Measurements from ENCODE around the gene PRRG3. TPM values are rescaled to one million over a fixed set of nuclear protein-coding genes. Genes with fewer than 3 reads are reported as not detected.

Gene PRRG3
- total and polyA plus RNA-seq, 9 donors = 0.34 to 9.2 (median 2.7) TPM

DNA sequence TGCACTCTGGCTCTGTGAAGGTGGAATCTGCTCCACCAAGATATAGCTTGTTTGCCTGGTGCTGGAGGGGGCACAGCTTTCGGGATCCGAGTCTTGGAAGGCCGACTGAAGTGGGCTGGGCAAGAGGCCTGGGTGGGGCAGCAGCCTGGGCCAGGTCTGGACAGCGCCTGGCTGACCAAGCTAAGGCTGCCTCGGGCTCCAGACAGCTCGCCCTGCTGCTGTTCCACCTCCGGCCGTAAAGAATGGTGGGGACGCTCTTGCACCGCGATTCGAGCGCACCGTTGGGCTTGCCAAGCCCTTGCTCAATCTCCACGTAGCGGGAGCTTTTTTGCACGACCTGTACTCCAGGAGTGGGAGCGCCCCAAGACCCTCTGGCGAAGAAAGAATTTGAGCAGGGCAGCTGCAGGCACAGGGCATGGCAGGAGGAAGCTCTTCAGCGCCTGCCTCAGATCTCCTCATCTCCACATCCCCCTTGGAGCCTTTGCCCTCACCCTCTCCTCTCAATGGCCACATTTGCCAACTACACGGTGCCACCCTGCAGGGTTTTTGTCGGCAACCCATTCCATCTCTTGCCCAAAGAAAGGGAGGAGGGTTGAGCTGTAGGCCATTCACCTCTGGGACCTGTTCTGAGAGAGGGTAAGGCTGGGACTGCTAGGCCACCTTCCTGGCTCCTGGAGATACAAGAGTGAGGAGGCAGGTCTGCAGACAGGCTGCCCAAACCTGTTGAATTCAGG, 58.2 kb downstream of the PRRG3 start:
- H3K27me3 ChIP-seq = no peaks in the 10 kb centered on the region
- intact Hi-C loops (cut with DNase I) = no loop called here
- no peak overlapping the region for H3K4me3 ChIP-seq
- TF ChIP-seq EP300 (IDR thresholded peaks at IDR 0.05) = no peak
- TF ChIP-seq, protein P1, sequence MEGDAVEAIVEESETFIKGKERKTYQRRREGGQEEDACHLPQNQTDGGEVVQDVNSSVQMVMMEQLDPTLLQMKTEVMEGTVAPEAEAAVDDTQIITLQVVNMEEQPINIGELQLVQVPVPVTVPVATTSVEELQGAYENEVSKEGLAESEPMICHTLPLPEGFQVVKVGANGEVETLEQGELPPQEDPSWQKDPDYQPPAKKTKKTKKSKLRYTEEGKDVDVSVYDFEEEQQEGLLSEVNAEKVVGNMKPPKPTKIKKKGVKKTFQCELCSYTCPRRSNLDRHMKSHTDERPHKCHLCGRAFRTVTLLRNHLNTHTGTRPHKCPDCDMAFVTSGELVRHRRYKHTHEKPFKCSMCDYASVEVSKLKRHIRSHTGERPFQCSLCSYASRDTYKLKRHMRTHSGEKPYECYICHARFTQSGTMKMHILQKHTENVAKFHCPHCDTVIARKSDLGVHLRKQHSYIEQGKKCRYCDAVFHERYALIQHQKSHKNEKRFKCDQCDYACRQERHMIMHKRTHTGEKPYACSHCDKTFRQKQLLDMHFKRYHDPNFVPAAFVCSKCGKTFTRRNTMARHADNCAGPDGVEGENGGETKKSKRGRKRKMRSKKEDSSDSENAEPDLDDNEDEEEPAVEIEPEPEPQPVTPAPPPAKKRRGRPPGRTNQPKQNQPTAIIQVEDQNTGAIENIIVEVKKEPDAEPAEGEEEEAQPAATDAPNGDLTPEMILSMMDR (IDR thresholded peaks at IDR 0.05) = peak in 1 of 3 donors; percentile 59
- WGBS, 3 donors = 13 to 28% (median 15%) methylated on average over 22 of the region's 22 CpGs
- peak in 4 of 5 donors; percentile 23 to 52 (median 39) for DNase-seq
- no peaks in the 10 kb centered on the region for H3K9me3 ChIP-seq
- no peak overlapping the region for H3K27ac ChIP-seq
- H3K36me3 ChIP-seq = no peaks in the 10 kb centered on the region
- no peaks in the 10 kb centered on the region for H3K4me1 ChIP-seq (ENCODE audit: insufficient read depth)

DNA sequence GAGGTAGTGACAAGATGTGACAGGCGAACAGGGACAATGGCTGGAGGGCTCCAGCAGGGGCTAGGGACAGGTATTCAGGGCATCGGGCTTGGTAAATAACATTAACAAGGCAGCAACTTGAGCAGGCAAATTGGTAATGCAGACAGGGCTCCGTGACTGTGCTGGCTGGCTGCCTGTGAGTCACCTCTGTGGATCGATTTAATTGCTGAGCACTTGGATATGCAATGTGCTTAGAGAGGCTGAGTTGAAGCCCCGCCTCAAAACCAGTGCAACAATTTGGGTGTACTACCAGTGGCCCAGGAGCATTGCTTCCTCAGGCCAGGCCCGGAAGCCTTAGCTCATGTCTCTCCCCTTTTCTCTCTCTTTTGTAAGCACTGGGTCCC, 58.8 kb downstream of the PRRG3 start:
- no peak for DNase-seq
- H3K36me3 ChIP-seq = no peaks in the 10 kb centered on the region
- TF ChIP-seq, protein P1 (IDR thresholded peaks at IDR 0.05) = no peak
- TF ChIP-seq EP300 (IDR thresholded peaks at IDR 0.05) (no peak), POLR2A (IDR thresholded peaks at IDR 0.05) (no peak)
- no peaks in the 10 kb centered on the region for H3K4me1 ChIP-seq (ENCODE audit: insufficient read depth)
- no peaks in the 10 kb centered on the region for H3K27me3 ChIP-seq
- intact Hi-C loops (cut with DNase I) = no loop called here
- H3K9me3 ChIP-seq = no peaks in the 10 kb centered on the region
- H3K27ac ChIP-seq = no peak overlapping the region
- WGBS, 3 donors = 64 to 69% (median 68%) methylated on average over 6 of the region's 6 CpGs
- H3K4me3 ChIP-seq = no peak overlapping the region

DNA sequence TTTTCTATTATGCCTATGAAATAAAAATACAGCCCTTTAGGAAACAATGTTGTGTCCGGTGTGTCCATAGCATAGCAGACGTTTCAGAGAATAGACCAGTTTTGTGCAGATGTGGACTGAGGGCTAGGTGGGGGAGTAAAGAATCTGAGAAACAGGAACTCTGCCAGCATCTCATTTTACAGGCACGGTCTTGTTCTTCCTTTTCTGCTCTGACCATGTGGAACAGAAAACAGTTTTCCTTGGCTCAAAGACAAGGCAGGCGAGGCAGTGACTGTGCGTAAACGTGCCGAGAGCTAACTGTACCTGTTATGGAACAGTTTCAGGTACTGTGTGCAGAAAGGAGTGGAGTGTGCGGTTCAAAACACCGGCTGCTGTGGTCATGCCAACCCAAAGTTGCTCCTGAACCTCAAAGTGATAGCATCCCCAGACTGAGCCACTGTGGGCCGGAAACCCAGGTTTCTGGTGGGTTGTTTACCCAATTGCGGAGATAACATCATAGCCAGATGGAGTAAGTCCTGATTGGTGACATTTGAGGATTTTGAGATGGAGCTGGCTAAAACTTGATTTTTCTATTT, 59.5 kb downstream of the PRRG3 start:
- H3K27ac ChIP-seq = no peak overlapping the region
- TF ChIP-seq, protein P1 (IDR thresholded peaks at IDR 0.05) = no peak
- TF ChIP-seq POLR2A (IDR thresholded peaks at IDR 0.05) (no peak), EP300 (IDR thresholded peaks at IDR 0.05) (no peak)
- H3K36me3 ChIP-seq = no peaks in the 10 kb centered on the region
- intact Hi-C loops (cut with DNase I) = no loop called here
- no peaks in the 10 kb centered on the region for H3K27me3 ChIP-seq
- no peak for DNase-seq
- H3K4me1 ChIP-seq (ENCODE audit: insufficient read depth) = no peaks in the 10 kb centered on the region
- WGBS, 3 donors = 42 to 52% (median 48%) methylated on average over 11 of the region's 11 CpGs
- H3K9me3 ChIP-seq = no peaks in the 10 kb centered on the region
- H3K4me3 ChIP-seq = no peak overlapping the region

Other genes starting within 250 kb of the PRRG3 start
- not detected for gene PASD1, start 131.8 kb upstream of the PRRG3 start, total RNA-seq
- under 1 TPM in 1 of 2 donors, not detected in 1; 0.02 TPM for gene PASD1, start 131.8 kb upstream of the PRRG3 start, polyA plus RNA-seq
- not detected for gene FATE1, start 20.6 kb downstream of the PRRG3 start, total RNA-seq
- gene FATE1, start 20.6 kb downstream of the PRRG3 start, polyA plus RNA-seq = 1 to 10 TPM in 1 of 2 donors, not detected in 1; 1.4 TPM
- not detected for gene CNGA2, start 39.3 kb downstream of the PRRG3 start, total RNA-seq
- gene CNGA2, start 39.3 kb downstream of the PRRG3 start, polyA plus RNA-seq = not detected
- gene MAGEA4, start 217.4 kb downstream of the PRRG3 start, total RNA-seq = not detected
- not detected for gene MAGEA4, start 217.4 kb downstream of the PRRG3 start, polyA plus RNA-seq

All from ovary (tissue), 9 donors.